Stimulated activated CD8-positive, alpha-beta memory T cell treated with anti-CD3 and anti-CD28 coated beads, Interleukin-4, amount 100 ng/mL, for 24 hours (primary cell): ENCODE data around the gene CCRL2.
"Not testable (repeated sequence)": the region's sequence is repeated elsewhere in the genome, so short reads cannot be mapped to it uniquely, and the experiment has no call there.

Experiments used
- DNase-seq: peaks from one replicate; pipeline ENCODE4 v3.0.0-alpha.2; 2020; ENCODE audit warnings: low read depth

Gene CCRL2

DNA sequence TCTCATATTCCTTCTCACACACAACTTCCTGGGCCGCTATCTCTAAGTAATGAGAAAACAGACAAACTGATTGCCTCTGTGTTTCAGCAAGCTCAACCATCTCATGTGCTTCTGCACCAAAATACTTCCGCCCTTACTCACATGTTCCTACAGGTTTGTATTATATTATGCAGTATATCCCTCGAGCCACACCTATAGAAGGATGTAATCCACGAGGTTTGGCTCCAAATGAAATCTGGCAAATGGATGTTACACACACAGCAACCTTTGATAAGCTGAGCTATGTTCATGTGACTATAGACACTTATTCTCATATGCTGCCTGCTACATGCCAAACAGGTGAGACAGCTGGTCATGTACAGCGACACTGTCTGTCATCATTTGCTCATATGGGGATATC, 22.6 kb downstream of the CCRL2 start:
- DNase-seq = no peak

DNA sequence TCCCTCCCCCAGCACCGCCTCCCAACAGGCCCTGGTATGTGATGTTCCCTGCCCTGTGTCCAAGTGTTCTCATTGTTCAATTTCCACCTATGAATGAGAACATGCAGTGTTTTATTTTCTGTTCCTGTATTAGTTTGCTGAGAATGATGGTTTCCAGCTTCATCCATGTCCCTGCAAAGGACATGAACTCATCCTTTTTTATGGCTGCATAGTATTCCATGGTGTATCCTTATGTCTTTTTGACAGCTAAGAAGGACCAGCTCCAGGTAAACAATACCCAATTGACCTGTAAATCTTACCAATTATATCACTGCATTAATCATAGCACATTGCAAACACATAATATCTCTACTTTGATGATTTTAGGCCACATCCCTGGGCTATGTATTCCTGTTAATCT, 23.8 kb downstream of the CCRL2 start:
- not testable (repeated sequence) for DNase-seq

DNA sequence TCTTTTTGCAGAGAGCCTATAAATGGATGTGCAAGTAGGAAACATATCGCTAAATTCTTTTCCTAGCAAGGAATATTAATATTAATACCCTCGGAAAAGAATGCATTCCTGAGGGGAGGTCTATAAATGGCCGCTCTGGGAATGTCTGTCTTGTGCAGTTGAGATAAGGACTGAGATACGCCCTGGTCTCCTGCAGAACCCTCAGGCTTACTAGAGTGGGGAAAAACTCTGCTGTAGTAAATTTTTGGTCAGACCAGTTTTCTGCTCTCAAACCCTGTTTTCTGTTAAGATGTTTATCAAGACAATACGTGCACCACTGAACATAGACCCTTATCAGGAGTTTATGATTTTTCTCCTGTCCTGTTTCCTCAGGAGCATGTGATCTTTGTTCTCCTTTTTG, 24.8 kb downstream of the CCRL2 start:
- not testable (repeated sequence) for DNase-seq

DNA sequence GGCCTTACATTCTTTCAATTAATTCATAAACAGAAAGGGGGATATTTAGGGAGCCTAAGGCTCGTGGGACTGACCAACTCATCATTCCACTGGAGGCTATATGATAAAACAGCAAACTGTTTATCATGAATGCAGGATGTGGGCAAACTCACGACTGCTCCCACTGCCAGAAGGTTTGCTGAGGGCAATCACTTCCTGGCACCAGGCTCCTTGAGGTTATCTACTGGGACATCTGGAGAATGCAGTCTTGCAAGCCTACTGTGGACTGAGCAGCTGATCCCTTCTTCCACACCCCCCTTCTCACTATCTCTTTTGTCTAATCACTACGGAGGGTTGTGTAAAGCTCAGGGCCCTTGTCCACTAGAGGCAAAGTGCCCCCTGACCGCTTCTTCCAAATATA, 26.1 kb downstream of the CCRL2 start:
- DNase-seq = not testable (repeated sequence)

DNA sequence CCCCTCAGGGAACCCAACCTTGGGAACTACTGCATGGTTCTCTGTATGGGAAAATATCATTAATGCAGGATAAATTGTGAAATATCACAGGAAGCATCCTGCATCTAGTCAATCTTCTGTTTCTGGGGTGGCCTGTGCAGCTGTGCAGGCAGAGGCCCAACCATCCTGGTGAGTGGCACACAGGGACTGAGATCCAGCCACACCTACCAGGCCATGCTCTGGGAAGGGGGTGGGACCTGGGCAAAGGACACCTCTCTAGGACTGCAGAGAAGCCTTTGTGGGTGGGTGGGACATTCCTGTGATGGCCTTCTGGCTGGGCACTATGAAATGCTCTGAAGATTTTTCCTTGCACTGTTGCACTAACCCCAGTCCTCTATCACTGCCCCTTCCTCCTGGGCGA, 26.8 kb downstream of the CCRL2 start:
- DNase-seq = no peak

DNA sequence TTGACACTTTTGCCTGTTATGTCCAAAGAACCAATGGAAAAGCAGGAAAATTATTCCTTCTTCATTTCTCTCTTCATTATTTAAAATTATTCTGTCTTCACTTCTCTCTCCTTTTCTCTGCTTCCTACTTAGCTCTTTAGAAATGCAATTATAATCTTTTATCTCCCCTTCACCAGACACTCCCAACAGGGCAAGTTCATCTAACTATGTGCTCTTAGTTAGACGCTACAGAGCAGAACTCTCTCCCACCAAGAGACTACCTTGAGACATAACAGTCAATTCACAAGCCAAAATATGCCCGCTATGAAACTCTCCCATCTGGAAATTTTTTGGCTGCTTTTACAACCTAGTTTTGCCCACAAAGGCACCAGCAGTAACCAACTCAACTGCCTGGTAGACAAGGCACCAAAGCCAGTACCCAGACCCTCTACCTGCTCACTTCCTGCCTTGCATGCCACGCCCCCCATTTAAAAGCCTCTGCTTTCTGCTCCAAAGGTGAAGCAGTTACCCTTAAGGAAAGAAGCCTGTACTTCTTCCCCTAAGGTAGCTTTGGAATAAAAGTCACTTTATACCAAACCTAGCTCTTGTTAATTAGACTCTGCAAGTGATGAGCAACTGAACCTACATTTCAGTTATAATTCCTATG, 28.1 kb downstream of the CCRL2 start:
- DNase-seq = no peak

DNA sequence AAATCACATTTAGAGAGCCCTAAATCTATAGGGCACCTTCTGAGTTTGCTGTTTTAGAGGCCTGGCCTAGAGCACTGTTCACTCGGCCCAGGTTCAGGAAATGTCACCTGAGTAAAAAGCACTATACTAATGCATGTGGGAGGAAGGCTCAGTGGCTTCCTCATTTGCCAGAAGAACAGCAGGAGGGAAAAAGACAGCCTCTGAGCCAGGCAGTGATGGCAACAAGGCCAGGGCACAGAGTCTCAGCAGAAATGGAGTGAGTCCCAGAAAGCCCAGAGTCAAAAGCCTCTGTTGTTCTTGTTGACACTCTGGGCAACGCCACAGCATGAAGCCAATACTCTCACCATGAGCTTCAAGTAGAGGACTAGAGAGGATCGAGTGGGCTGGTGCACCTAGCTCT, 31.8 kb downstream of the CCRL2 start:
- DNase-seq = no peak

DNA sequence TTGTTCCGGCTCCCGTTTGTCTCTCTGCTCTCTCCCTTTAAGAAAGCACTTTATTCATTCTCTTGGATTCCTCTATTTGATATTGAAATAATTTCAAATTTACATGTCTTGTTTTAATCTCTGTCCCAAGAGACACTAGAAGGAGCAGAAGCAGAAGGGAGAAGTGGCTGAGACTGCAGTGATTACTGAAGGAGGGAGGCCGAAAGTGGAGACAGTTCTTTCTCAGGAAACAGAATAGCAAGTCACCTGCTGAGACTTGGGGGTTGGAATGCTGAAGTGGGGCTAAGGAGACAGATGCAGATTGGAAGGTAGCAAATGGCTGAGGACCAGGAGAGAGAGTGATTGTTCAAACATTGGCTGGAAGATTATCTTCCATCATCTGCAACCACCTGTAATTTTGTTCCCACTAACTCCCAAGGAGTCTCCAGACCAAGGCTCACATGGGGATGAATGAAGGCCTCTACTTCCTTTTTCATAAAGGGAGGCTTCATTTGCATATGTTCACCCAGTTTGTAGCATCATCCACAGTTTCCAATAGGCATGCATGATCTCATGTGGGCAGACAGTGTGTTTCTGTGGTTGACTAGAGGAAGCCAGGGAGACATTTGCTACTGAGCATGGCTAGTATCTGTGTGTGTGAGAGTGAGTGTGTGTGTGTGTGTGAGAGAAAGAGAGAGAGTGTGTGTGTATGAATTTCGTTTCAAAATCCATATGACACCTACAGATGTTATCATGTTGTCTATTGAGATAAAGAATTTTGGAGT, 33.7 kb downstream of the CCRL2 start:
- DNase-seq = no peak

DNA sequence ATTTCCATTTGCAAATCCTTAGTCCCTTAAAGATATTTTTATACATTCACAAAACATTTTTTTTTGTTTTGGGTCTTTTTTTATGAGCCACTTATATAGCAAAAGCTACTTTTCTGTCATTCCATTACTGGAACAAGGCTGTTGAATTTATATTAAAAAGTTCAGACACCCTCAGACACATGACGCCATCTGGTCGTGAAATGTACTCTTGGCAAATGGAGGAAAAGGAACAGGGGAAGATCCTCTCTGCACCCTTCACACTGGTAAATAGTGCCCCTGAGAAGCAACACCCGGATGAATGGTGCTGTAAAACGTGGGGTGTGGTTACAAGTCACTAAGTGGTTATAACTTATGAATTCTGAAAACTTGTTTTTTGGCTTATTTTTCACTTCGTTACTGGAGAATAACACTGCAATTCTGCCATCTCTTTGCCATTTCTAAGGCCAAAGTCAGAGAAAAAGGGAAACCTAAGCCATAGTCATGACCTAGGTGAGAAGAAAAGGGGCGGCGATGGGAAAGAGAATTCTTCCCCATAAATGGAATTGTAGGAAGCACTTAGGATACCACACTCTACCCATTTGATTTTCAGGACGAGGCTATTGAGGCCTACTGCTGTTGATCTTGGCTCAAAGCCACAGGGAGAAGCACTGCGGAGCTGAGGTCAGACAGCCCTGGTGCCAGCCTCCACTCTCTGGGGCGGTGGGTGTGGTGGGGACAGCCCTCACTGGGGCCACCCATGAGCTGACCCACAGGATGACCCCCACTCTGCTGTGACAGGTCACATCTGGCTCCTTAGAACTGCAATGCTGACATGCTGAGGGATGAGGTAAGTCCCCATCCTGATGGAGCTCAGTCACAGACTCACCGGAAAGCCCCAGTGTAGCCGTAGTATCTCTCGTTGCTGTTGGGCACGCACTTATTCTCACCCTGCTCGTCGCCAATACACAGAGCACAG, 35.8 kb downstream of the CCRL2 start:
- DNase-seq = peak; percentile 22

DNA sequence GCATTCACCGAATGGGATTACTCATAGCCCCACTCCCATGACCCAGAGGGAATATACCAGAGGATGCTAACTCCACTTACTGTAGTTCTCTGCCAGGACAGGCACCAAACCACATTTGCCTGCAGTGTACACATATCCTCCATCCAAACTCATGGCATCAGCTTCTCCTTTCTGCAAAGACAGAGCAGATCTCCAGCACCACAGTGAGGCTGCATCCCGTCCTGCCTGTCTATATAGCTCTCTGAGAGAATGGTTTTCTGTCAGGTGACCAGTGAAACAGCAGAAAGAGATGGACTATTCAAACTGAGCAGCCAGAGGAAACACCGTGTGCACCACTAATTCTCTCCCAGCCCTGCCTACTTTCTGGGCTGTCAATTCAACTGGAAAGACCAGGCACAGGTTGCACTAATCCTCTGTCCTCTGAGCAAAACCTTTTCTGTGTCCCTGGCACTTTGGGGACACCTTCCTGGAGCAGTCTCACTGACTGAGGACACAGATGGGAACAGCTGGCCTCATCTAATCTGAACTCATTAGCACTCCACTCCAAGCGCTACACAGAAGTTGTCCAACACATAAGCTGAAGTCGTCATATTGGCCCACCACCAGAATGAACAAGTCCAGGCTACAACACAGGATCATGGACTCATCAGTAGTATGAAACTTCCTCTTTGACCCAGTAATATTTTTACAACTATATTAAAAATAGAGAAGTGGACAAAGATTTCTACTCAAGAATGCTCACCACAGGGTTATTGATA, 40.3 kb downstream of the CCRL2 start:
- no peak for DNase-seq

DNA sequence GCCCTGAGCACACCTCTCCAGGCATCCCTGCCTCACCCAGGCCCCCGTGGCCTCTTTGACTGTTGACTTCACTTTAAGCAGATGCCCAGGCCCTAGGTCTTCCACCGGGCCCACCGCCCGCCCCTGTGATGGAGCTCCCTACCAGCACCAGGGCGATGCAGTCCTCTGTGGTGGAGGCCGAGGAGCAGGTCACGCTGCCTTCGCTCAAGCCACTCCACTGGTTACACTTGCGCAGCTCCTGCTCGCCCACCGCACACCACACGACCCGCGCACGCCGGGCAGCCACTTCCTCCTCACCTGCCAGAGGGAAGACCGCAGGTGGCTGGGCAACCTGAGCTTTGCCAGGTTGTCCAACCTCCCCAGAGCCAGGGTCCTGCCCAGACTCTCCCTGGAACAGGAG, 41.7 kb downstream of the CCRL2 start:
- no peak for DNase-seq

DNA sequence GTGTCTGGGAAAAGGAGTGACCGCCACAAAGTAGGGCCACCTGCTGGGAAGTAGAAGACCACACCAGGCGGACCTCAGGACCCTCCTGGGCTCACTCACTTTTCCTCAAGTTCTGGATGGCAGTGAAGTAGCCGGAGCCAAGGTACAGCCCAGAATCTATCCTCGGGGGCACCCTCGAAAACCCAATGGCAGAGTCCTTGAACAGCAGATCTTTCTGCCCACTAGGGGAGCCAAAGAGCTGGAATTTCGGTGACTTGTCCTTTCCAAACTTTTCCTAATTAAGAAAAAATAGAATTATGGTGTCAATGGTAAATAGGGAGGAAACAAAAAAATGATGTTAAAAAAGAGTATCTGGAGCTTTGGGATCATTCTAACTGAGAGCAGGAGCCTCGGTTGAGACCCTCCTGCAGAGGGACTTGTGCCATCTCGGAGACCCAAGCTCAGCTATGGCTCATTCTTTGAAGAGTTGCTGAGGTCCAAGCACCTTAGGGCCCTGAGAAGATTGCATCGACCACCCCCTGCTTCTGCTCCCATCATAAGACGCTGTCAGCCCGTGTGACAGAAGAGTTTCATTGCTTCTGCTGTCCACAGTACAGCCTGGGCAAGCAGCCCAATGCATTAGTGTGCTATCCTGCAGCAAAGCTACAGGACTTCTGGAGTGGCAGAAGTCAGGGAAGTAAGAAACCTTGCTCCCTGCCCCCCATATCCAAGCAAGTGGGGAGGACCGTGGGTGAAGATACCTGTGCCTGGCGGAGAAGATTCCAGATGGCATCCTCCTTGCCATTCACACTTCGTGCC, 42.9 kb downstream of the CCRL2 start:
- no peak for DNase-seq

DNA sequence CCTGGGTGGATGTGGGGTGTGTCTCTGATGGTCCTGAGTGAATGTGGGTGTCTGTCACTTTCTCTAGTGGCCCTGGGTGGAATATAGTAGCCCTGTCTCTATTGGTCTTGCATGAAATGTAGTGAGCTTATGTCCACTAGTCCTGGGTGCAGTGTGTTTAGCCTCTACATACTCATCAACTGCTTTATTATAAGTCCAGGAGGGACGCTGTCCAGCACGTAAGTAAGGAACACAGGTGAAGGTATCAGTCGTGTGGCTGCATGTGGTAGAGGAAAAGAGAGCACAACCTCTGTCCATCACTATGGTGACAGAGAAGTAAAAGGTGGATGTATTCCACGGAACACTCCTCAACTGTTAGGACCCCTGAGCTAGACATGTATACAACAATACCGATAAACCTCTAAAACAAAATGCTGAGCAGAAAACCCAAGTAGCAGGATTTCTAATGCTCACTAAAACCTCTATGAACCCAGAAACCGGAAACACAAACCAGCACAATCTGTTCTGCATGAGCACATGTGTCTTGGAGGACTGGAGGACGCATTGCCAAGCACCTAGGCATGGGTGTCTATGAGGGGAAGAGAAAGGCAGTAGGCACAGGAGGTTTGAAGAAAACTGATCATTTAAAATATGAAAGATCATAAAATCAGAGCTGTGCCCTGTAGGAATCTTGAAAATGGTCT, 46.6 kb downstream of the CCRL2 start:
- no peak for DNase-seq

DNA sequence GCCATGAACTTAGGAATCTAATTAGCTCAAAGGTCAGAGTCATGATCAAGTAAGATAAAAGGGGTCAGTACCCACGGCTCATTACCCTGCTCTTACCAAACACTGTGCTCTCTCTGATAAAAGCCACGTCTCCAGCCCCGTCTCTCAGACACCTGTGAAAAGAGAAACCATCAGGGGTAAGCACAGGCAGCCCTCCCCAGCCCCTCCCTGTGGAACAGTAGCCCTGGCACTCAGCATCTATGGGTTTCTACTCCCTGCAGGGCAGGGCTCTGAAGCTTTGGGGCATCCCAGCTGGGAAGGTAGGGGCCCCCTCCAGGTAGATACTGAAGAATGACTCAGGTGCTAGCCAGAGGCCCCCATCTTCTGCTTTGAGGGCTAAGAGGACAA, 47.1 kb downstream of the CCRL2 start:
- no peak for DNase-seq

DNA sequence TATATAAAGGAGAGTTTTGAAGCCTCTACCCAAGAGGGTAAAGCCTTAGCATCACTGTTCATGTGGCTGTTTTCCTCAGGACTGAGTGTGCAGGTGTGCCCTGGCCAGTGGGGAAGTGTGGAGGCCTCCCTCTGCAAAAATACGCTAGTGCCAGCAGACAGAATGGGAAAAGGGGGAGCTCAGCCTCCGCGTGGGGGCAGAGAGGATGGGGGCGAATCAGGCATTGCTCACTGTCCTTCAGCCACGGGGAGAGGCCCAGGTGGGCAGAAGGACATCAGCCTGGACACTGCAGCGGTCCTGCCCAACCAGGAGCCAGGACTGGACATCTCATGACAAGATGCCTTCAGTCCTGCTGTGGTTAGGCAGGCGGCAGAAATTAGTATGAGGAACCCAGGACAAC, 47.5 kb downstream of the CCRL2 start:
- DNase-seq = no peak

DNA sequence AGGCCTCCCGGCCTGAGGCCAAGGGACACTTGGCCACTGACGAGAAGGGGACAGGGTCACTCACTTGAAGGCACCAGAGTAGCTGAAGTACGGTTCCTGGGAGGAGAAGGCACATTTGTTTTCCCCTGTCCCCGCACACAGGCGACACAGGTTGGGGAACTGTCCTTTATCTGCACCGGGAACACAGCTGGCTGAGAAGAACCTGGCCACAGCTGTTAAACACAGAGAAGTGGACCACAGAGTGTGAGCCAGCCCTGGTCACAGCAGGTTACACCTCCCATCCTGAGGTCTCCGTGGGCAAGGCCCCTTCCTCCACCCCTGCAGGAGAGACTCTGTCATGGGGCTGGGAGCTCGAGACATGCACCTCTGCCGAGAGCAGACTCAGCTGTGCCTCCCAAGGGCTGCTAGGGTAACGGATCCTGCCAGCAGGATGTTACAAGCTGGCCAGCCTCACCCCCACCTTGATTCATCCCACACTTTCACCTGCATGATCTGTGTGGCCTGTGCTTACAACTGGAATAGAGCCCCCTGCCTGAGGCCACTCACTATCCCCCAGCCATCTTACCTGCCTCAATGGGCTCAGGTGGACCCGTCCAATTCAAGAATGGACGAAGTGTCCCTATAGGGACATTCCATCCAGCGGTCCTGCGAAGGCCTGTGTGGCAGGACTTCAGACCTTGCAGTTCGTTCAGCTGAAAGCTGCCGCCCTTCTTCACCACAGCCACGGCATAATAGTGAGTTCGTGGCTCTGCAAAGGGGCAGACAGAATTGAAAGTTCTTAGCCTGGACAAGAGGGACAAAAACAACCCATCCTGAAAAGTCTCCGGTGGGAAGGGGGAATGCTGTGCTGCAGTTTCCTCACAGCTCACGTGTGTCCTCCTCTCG, 48.4 kb downstream of the CCRL2 start:
- DNase-seq = no peak

DNA sequence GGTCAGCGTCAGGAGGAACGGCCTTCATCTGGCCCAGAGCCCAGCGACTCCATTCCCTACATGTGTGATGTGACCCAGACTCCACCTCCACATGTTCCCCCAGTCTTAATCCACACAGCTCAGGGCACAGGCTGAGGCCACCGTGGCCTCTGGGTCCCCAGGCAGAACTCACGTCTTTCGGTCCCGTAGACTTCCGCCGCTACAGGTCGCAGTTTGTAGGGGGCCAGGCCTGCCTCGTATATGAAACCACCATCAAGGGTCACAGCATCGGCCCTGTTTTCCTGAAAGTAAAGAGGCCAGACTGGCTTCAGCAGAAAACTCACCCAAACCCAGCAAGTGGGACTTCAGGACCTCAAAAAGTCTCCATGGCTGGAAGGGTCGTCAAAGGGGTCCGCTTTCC, 49.1 kb downstream of the CCRL2 start:
- DNase-seq = no peak
